Keratinocyte (primary cell): ENCODE results near the gene SPHK2.

Source experiments
- EZH2 ChIP-seq: IDR thresholded peaks from one replicate; pipeline ENCODE4 v1.6.1; 2012; ENCODE audit warnings: inconsistent platforms, mild to moderate bottlenecking, low read length, moderate library complexity
- TF ChIP-seq, protein P1 (sequence below), 3 experiments: IDR thresholded peaks in 1 of 3; conservative IDR thresholded peaks in 1 of 3; optimal IDR thresholded peaks in 1 of 3; 2 replicates in 2 of 3; 3 replicates in 1 of 3; pipeline versions ENCODE3 to v1.5.1; 2011; ENCODE audit warnings: low read length in 3 of 3, mild to moderate bottlenecking in 3 of 3, moderate library complexity in 2 of 3, control low read depth in 1 of 3, inconsistent platforms in 1 of 3; ENCODE audit not compliant: insufficient read depth in 2 of 3; ENCODE audit errors: extremely low read depth in 1 of 3

DNA sequence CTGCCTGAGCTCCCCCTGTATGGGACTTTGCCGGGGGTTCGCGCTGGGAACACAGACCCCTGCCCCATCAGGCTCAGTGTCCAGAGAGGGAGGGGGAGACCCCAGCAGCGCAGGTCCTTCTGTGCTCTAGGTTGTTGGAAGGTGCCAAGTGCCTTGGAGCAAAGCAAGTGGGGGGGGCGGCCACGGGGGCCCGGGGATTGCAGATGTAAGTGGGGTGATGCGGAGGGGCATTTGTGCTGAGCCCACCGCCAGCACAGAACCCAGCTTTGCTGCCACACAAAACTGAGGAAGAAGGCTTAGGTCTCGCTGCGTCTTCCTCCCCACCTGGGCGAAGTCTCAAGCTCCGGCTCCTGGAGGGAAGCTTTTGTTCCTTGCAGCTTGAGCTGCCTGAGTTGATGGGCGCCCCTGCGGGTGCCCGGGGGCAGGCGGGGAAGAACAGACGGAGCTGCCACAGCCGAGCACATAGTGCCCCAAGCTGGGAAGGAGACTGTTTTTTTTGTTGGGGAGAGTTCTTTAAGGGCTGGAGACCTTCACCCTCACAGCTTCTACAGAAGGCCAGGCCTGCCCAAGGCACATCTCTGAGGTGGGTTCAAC, 55.0 kb downstream of the SPHK2 start:
- TF ChIP-seq, protein P1, sequence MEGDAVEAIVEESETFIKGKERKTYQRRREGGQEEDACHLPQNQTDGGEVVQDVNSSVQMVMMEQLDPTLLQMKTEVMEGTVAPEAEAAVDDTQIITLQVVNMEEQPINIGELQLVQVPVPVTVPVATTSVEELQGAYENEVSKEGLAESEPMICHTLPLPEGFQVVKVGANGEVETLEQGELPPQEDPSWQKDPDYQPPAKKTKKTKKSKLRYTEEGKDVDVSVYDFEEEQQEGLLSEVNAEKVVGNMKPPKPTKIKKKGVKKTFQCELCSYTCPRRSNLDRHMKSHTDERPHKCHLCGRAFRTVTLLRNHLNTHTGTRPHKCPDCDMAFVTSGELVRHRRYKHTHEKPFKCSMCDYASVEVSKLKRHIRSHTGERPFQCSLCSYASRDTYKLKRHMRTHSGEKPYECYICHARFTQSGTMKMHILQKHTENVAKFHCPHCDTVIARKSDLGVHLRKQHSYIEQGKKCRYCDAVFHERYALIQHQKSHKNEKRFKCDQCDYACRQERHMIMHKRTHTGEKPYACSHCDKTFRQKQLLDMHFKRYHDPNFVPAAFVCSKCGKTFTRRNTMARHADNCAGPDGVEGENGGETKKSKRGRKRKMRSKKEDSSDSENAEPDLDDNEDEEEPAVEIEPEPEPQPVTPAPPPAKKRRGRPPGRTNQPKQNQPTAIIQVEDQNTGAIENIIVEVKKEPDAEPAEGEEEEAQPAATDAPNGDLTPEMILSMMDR (optimal IDR thresholded peaks at IDR 0.05 in 1 of 3, IDR thresholded peaks at IDR 0.05 in 1 of 3, conservative IDR thresholded peaks at IDR 0.05 in 1 of 3; ENCODE audit: extremely low read depth in 1 of 3, insufficient read depth in 2 of 3, low read length in 3 of 3): no peak
- TF ChIP-seq EZH2: no peak
